OCI-LY7 (cell line): ENCODE data around the gene HLA-DOA. TPM values are rescaled to one million over a fixed set of nuclear protein-coding genes. Genes with fewer than 3 reads are reported as not detected.

Source experiments
- BruUV-seq: library from RNA; stranded (reverse); fragments of 400-500 nt; replicated peaks from 2 replicates; lab custom pipeline; 2021; lab: Mats Ljungman, UMichigan
- CTCF ChIA-PET: fragments of 300-600 bp; sonication (Branson Sonifier 250); formaldehyde crosslinking; loops from one replicate; lab custom pipeline; 2022; ENCODE audit warnings: antibody characterized with exemption; ENCODE audit not compliant: unreplicated experiment; lab: Charles Lee
- POLR2A ChIA-PET: fragments of 300-600 bp; sonication (Branson Sonifier 250); formaldehyde crosslinking; loops from one replicate; lab custom pipeline; 2022; ENCODE audit warnings: antibody characterized with exemption; lab: Charles Lee
- DNase-seq: peaks from one replicate; pipeline ENCODE4 v3.0.0-alpha.2; 2015; ENCODE audit warnings: low spot score
- H2AFZ ChIP-seq: fragments of 200-600 bp; sonication (generic), shearing (Covaris generic); 2 replicates; pipeline ENCODE4 v1.6.1; 2014; ENCODE audit warnings: mild to moderate bottlenecking, antibody characterized with exemption, low read length, moderate library complexity
- H3K27ac ChIP-seq: fragments of 200-600 bp; sonication (generic); 2 replicates; pipeline ENCODE4 v1.5.1; 2014; ENCODE audit warnings: mixed run types, low read depth, mild to moderate bottlenecking, moderate library complexity, low read length, inconsistent platforms; ENCODE audit not compliant: poor library complexity, severe bottlenecking
- H3K36me3 ChIP-seq: fragments of 200-600 bp; sonication (generic); 2 replicates; pipeline ENCODE4 v1.6.1; 2014; ENCODE audit warnings: mild to moderate bottlenecking, antibody characterized with exemption, low read length, moderate library complexity, mixed read lengths; ENCODE audit not compliant: insufficient read depth
- H3K4me1 ChIP-seq: fragments of 200-600 bp; sonication (generic); 2 replicates; pipeline ENCODE4 v1.5.1; 2014; ENCODE audit warnings: mild to moderate bottlenecking, low read length; ENCODE audit not compliant: insufficient read depth, poor library complexity, severe bottlenecking
- H3K4me2 ChIP-seq: fragments of 200-600 bp; sonication (generic); 2 replicates; pipeline ENCODE4 v1.6.1; 2014; ENCODE audit warnings: mild to moderate bottlenecking, low read length
- H3K4me3 ChIP-seq: fragments of 200-600 bp; sonication (generic); 2 replicates; pipeline ENCODE4 v1.5.1; 2014; ENCODE audit warnings: mild to moderate bottlenecking, low read depth, low read length; ENCODE audit not compliant: poor library complexity, severe bottlenecking
- H3K79me2 ChIP-seq: fragments of 200-600 bp; sonication (generic); 2 replicates; pipeline ENCODE4 v1.6.1; 2016; ENCODE audit warnings: low read depth, mild to moderate bottlenecking, low read length, moderate library complexity, mixed read lengths; ENCODE audit not compliant: insufficient read depth
- H3K9me2 ChIP-seq: fragments of 200-600 bp; sonication (generic); 2 replicates; pipeline ENCODE4 v1.6.1; 2016; ENCODE audit warnings: mild to moderate bottlenecking, low read length, mixed read lengths; ENCODE audit not compliant: insufficient read depth
- H3K9me3 ChIP-seq: fragments of 200-600 bp; sonication (generic); 2 replicates; pipeline ENCODE4 v1.6.1; 2014; ENCODE audit warnings: mild to moderate bottlenecking, mixed run types, low read length, mixed read lengths
- H4K20me1 ChIP-seq: fragments of 200-600 bp; sonication (generic); 2 replicates; pipeline ENCODE4 v1.6.1; 2014; ENCODE audit warnings: mild to moderate bottlenecking, antibody characterized with exemption, low read length, moderate library complexity, mixed read lengths; ENCODE audit not compliant: insufficient read depth
- CTCF ChIP-seq: fragments of 200-600 bp; sonication (generic); conservative IDR thresholded peaks from 2 replicates; pipeline ENCODE4 v1.5.1; 2014; ENCODE audit warnings: mild to moderate bottlenecking, antibody characterized with exemption, low read length, moderate library complexity, mixed read lengths
- EZH2phosphoT487 ChIP-seq: fragments of 200-600 bp; sonication (generic); IDR thresholded peaks from 2 replicates; pipeline ENCODE4 v1.6.1; 2018; ENCODE audit warnings: low read depth, borderline replicate concordance, mild to moderate bottlenecking, mixed run types, antibody characterized with exemption, low read length, moderate library complexity, mixed read lengths
- intact Hi-C: fragments of 100-400 bp; cut with micrococcal nuclease; formaldehyde crosslinking; loops from one replicate; pipeline ENCODE4 v1.10.0; 2022; ENCODE audit not compliant: unreplicated experiment
- total RNA-seq, 2 experiments: library from RNA; depleted of rRNA in 1 of 2; stranded (reverse); fragments of >200 nt in 1 of 2; shearing (Covaris generic) in 1 of 2; gene quantifications; 2 replicates each; pipeline ENCODE4 v1.2.3, GENCODE V29; 2014 to 2022

HLA-DOA gene
- total RNA-seq, 2 experiments from 2014 or later = 55.0 to 78.3 TPM

- Histone ChIP-seq H2AFZ (no peak overlapping the region), H3K9me2 (no peaks in the 10 kb centered on the region), H3K36me3 (peaks cover 86% of the 10 kb centered on the region), H4K20me1 (peaks cover 17% of the 10 kb centered on the region), H3K4me1 (peaks cover 50% of the 10 kb centered on the region), H3K79me2 (peaks cover 46% of the 10 kb centered on the region), H3K4me3 (no peak overlapping the region), H3K4me2 (no peak overlapping the region), H3K27ac (no peak overlapping the region), H3K9me3 (no peaks in the 10 kb centered on the region)
- CTCF ChIA-PET = no interaction called here
- TSS peak; percentile 22 for BruUV-seq
- POLR2A ChIA-PET = interaction anchor here (0.5 to 1.5 kb wide), 2 partner anchors 9 to 10 kb away, joined by 6 to 22 read pairs; no protein-coding TSS in a partner anchor
- intact Hi-C loops = no loop called here
- no peak for DNase-seq
- TF ChIP-seq EZH2phosphoT487 = no peak
- TF ChIP-seq CTCF = no peak
These were observed 28.8 kb downstream of the HLA-DOA start for GRCh38 chr6:32980488-32981038.

- no peak for DNase-seq
- Histone ChIP-seq H4K20me1 (peaks cover 24% of the 10 kb centered on the region), H3K4me3 (no peak overlapping the region), H3K9me3 (no peaks in the 10 kb centered on the region), H3K4me1 (peaks cover 55% of the 10 kb centered on the region), H3K36me3 (peaks cover 92% of the 10 kb centered on the region), H3K4me2 (no peak overlapping the region), H2AFZ (no peak overlapping the region), H3K79me2 (peaks cover 52% of the 10 kb centered on the region), H3K27ac (no peak overlapping the region), H3K9me2 (no peaks in the 10 kb centered on the region)
- intact Hi-C loops = no loop called here
- BruUV-seq = no TSS peak
- ChIA-PET POLR2A (interaction anchor here (1.0 to 1.5 kb wide), 2 partner anchors 9 to 134 kb away, joined by 3 to 22 read pairs; no protein-coding TSS in a partner anchor), CTCF (interaction anchor here (0.6 kb wide), 2 partner anchors 9 to 142 kb away, joined by 3 to 5 read pairs; no protein-coding TSS in a partner anchor)
- no peak for TF ChIP-seq EZH2phosphoT487
- no peak for TF ChIP-seq CTCF
These were observed 29.5 kb downstream of the HLA-DOA start for GRCh38 chr6:32979720-32980487.
